ENCODE data around the gene KCNK5. TPM values are rescaled to one million over a fixed set of nuclear protein-coding genes. Genes with fewer than 3 reads are reported as not detected.

The KCNK5 gene
- total and polyA plus RNA-seq, 11 donors, result 0.08 to 2.1 (median 0.27) TPM

DNA sequence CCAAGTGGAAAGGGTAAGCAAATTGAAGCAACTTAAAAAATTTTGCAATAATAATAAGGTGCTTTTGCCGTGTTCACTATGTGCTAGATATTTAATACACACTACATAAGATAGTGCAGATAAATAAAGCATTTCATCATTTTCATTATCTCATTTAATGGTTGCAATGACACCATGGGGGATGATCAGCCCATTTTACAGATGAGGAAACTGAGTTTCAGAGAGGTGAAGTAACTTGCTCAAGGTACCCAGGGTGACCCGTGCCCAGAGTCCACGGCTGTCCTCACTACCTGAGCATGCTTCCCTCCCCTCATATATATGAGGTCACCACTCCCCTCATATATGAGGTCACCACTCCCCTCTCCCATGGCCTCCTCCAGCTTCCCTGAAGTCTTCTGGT lies 7.5 kb upstream of the KCNK5 start:
- no peak for ATAC-seq
- Histone ChIP-seq H3K36me3 (no peaks in the 10 kb centered on the region), H3K4me3 (no peak overlapping the region), H3K9me3 (no peaks in the 10 kb centered on the region), H3K4me1 (no peaks in the 10 kb centered on the region), H3K27ac (no peak overlapping the region), H3K27me3 (no peaks in the 10 kb centered on the region)
- 73 to 88% (median 83%) methylated on average over 3 of the region's 3 CpGs for WGBS, 4 donors
- no peak for DNase-seq
- intact Hi-C loops (cut with DNase I), result no loop called here
- no peak for TF ChIP-seq CTCF (IDR thresholded peaks at IDR 0.05)
- no peak for TF ChIP-seq POLR2A (IDR thresholded peaks at IDR 0.05)

GRCh38 chr6:39233333-39233732 lies 4.1 kb upstream of the KCNK5 start:
- H3K9me3 ChIP-seq, result no peaks in the 10 kb centered on the region
- H3K27ac ChIP-seq, result no peak overlapping the region
- DNase-seq, result no peak
- H3K27me3 ChIP-seq, result peaks cover 7 to 17% (median 12%) of the 10 kb centered on the region in 9 donors
- TF ChIP-seq CTCF (IDR thresholded peaks at IDR 0.05), result no peak
- TF ChIP-seq POLR2A (IDR thresholded peaks at IDR 0.05), result no peak
- intact Hi-C loops (cut with DNase I), result no loop called here
- ATAC-seq, result no peak
- H3K4me3 ChIP-seq, result no peak overlapping the region
- WGBS, 4 donors, result 80 to 87% (median 83%) methylated on average over 8 of the region's 8 CpGs
- no peaks in the 10 kb centered on the region for H3K36me3 ChIP-seq
- H3K4me1 ChIP-seq, result peaks cover 0 to 16% (median 9%) of the 10 kb centered on the region in 12 donors

GRCh38 chr6:39231521-39232243 lies 2.4 kb upstream of the KCNK5 start:
- Histone ChIP-seq H3K27ac (no peak overlapping the region), H3K27me3 (peaks cover 15 to 33% (median 27%) of the 10 kb centered on the region in 9 donors)

DNA sequence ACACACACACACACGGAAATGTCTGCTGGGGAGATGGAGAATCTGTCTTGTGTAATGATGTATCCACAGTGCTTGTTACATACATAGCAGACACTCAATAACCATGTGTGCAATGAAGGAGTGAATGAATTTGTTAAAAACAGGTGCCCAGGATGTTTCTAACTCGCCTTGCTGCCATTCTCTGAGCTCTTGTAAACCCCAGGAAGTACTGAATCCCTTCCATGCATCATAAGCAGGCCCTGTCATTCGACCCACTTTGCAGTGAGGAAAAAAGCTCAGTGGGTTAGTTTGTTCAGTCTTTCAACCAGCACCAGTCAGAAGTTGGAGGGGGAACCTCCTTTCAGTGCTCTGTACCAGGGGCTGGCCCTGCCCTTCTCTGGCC lies 1.4 kb upstream of the KCNK5 start:
- H3K4me3 ChIP-seq, result no peak overlapping the region
- peaks cover 0 to 25% (median 9%) of the 10 kb centered on the region in 12 donors for H3K4me1 ChIP-seq
- peaks cover 16 to 41% (median 28%) of the 10 kb centered on the region in 9 donors for H3K27me3 ChIP-seq
- WGBS, 4 donors, result 78 to 84% (median 80%) methylated on average over 3 of the region's 3 CpGs
- no peak for DNase-seq
- intact Hi-C loops (cut with DNase I), result no loop called here
- no peak for TF ChIP-seq CTCF (IDR thresholded peaks at IDR 0.05)
- no peak for TF ChIP-seq POLR2A (IDR thresholded peaks at IDR 0.05)
- no peaks in the 10 kb centered on the region for H3K36me3 ChIP-seq
- H3K9me3 ChIP-seq, result no peaks in the 10 kb centered on the region
- no peak for ATAC-seq
- no peak overlapping the region for H3K27ac ChIP-seq

More at GRCh38 chr6:39231521-39232243, 2.4 kb upstream of the KCNK5 start:
- H3K9me3 ChIP-seq, result no peaks in the 10 kb centered on the region
- TF ChIP-seq POLR2A (IDR thresholded peaks at IDR 0.05) (no peak), CTCF (IDR thresholded peaks at IDR 0.05) (no peak)
- ATAC-seq, result no peak
- no peaks in the 10 kb centered on the region for H3K36me3 ChIP-seq
- intact Hi-C loops (cut with DNase I), result no loop called here
- 64 to 69% (median 65%) methylated on average over 7 of the region's 7 CpGs for WGBS, 4 donors
- no peak overlapping the region for H3K4me3 ChIP-seq
- DNase-seq, result no peak
- peaks cover 0 to 20% (median 9%) of the 10 kb centered on the region in 12 donors for H3K4me1 ChIP-seq
